GM19240 (cell line): ENCODE data around the gene MTSS2.
"Not testable (repeated sequence)": the region's sequence is repeated elsewhere in the genome, so short reads cannot be mapped to it uniquely, and the experiment has no call there.

ENCODE experiments used
- DNase-seq: peaks from one replicate; pipeline ENCODE4 v3.0.0; 2011; ENCODE audit warnings: low spot score; ENCODE audit not compliant: insufficient read length

The MTSS2 gene

GRCh38 chr16:70675851-70676513, 9.9 kb downstream of the MTSS2 start:
- DNase-seq: no peak

GRCh38 chr16:70674221-70675014, 11.4 kb downstream of the MTSS2 start:
- DNase-seq: no peak

GRCh38 chr16:70670938-70671337, 14.9 kb downstream of the MTSS2 start:
- DNase-seq: not testable (repeated sequence)

GRCh38 chr16:70670175-70670574, 15.7 kb downstream of the MTSS2 start:
- no peak for DNase-seq

GRCh38 chr16:70665806-70666735, 19.8 kb downstream of the MTSS2 start:
- DNase-seq: no peak

GRCh38 chr16:70665113-70665694, 20.6 kb downstream of the MTSS2 start:
- DNase-seq: no peak

GRCh38 chr16:70664325-70665112, 21.3 kb downstream of the MTSS2 start:
- DNase-seq: no peak

GRCh38 chr16:70663524-70664324, 22.1 kb downstream of the MTSS2 start:
- DNase-seq: no peak

- no peak for DNase-seq
These were observed 22.8 kb downstream of the MTSS2 start for GRCh38 chr16:70662991-70663523.

GRCh38 chr16:70661918-70662641, 23.8 kb downstream of the MTSS2 start:
- no peak for DNase-seq

GRCh38 chr16:70661534-70661917, 24.3 kb downstream of the MTSS2 start:
- no peak for DNase-seq

- DNase-seq: no peak
These were observed 25.0 kb downstream of the MTSS2 start for GRCh38 chr16:70660672-70661350.

- no peak for DNase-seq
These were observed 25.7 kb downstream of the MTSS2 start for GRCh38 chr16:70659953-70660671.

GRCh38 chr16:70659546-70659945, 26.3 kb downstream of the MTSS2 start:
- DNase-seq: no peak

- no peak for DNase-seq
These were observed 26.9 kb downstream of the MTSS2 start for GRCh38 chr16:70658921-70659320.

- no peak for DNase-seq
These were observed 27.9 kb downstream of the MTSS2 start for GRCh38 chr16:70657956-70658355.

- no peak for DNase-seq
These were observed 29.1 kb downstream of the MTSS2 start for GRCh38 chr16:70656712-70657263.
